H1 (cell line): ENCODE results near the gene ZC3H14. TPM values are rescaled to one million over a fixed set of nuclear protein-coding genes. Genes with fewer than 3 reads are reported as not detected.

ENCODE experiments used
- BACH1 ChIP-seq: IDR thresholded peaks from 2 replicates; pipeline ENCODE4 v1.6.1; 2012; ENCODE audit warnings: low read length, improper control_type of control experiment
- BRCA1 ChIP-seq: IDR thresholded peaks from 2 replicates; pipeline ENCODE4 v1.6.1; 2012; ENCODE audit warnings: low read depth, low read length, improper control_type of control experiment
- CHD1 ChIP-seq: IDR thresholded peaks from 2 replicates; pipeline ENCODE4 v1.6.1; 2012; ENCODE audit warnings: low read depth, low read length, improper control_type of control experiment
- EP300 ChIP-seq, 2 experiments: IDR thresholded peaks; 1 replicate in 1 of 2; 2 replicates in 1 of 2; pipeline ENCODE4 v1.6.1; 2011 to 2012; ENCODE audit warnings: low read depth in 2 of 2, low read length in 2 of 2, mild to moderate bottlenecking in 2 of 2, borderline replicate concordance in 1 of 2, inconsistent platforms in 1 of 2, moderate library complexity in 1 of 2
- EZH2 ChIP-seq: fragments of 200-600 bp; sonication (generic); IDR thresholded peaks from 2 replicates; pipeline ENCODE4 v1.7.1; 2012; ENCODE audit warnings: low read depth, mild to moderate bottlenecking, moderate library complexity, low read length, inconsistent platforms; ENCODE audit not compliant: severe bottlenecking
- HDAC2 ChIP-seq, 2 experiments: fragments of 300-600 bp in 1 of 2; sonication (generic) in 1 of 2; IDR thresholded peaks; 2 replicates each; pipeline ENCODE4 v1.6.1; 2011 to 2012; ENCODE audit warnings: low read depth in 2 of 2, low read length in 2 of 2, mild to moderate bottlenecking in 2 of 2, moderate library complexity in 2 of 2, borderline replicate concordance in 1 of 2, inconsistent platforms in 1 of 2
- JUND ChIP-seq: IDR thresholded peaks from 2 replicates; pipeline ENCODE4 v1.6.1; 2011; ENCODE audit warnings: mild to moderate bottlenecking, improper control_type of control experiment, low read length
- KDM1A ChIP-seq: fragments of 200-600, 300-600 bp; sonication (generic); IDR thresholded peaks from 2 replicates; pipeline ENCODE4 v1.7.1; 2016; ENCODE audit warnings: mild to moderate bottlenecking, low read length, borderline replicate concordance
- KDM5A ChIP-seq: fragments of 200-600 bp; IDR thresholded peaks from 2 replicates; pipeline ENCODE4 v1.7.1; 2012; ENCODE audit warnings: mild to moderate bottlenecking, low read length, inconsistent platforms, mixed read lengths
- POLR2A ChIP-seq, 2 experiments: IDR thresholded peaks; 1 replicate in 1 of 2; 2 replicates in 1 of 2; pipeline ENCODE4 v1.6.1; 2011; ENCODE audit warnings: low read depth in 2 of 2, low read length in 2 of 2, mild to moderate bottlenecking in 2 of 2; ENCODE audit errors: control extremely low read depth in 1 of 2
- RFX5 ChIP-seq: IDR thresholded peaks from 2 replicates; pipeline ENCODE4 v1.6.1; 2011; ENCODE audit warnings: low read depth, low read length, improper control_type of control experiment, borderline replicate concordance
- RNF2 ChIP-seq: fragments of 200-900, 300-1000 bp; sonication (generic); IDR thresholded peaks from 2 replicates; pipeline ENCODE4 v1.7.1; 2016; ENCODE audit warnings: borderline replicate concordance, low read depth, mild to moderate bottlenecking, antibody characterized with exemption, low read length; ENCODE audit not compliant: poor library complexity, severe bottlenecking; ENCODE audit errors: missing control alignments
- SIX5 ChIP-seq: IDR thresholded peaks from 2 replicates; pipeline ENCODE4 v1.6.1; 2011; ENCODE audit warnings: mild to moderate bottlenecking, low read depth, low read length
- SP2 ChIP-seq: IDR thresholded peaks from 2 replicates; pipeline ENCODE4 v1.6.1; 2012; ENCODE audit warnings: mild to moderate bottlenecking, low read length, inconsistent platforms
- SRF ChIP-seq: IDR thresholded peaks from 2 replicates; pipeline ENCODE4 v1.6.1; 2011; ENCODE audit warnings: mild to moderate bottlenecking, low read depth, low read length, moderate library complexity
- SUZ12 ChIP-seq: fragments of 200-600 bp; sonication (generic); IDR thresholded peaks from 2 replicates; pipeline ENCODE4 v1.6.1; 2012; ENCODE audit warnings: mild to moderate bottlenecking, inconsistent platforms, low read length, moderate library complexity, mixed read lengths
- TAF1 ChIP-seq: IDR thresholded peaks from 2 replicates; pipeline ENCODE4 v1.6.1; 2011; ENCODE audit warnings: mild to moderate bottlenecking, low read depth, low read length
- TAF7 ChIP-seq: optimal IDR thresholded peaks from 2 replicates; pipeline ENCODE3; 2011; ENCODE audit warnings: low read depth, mild to moderate bottlenecking, inconsistent platforms, low read length, moderate library complexity, borderline replicate concordance
- TBP ChIP-seq: IDR thresholded peaks from 2 replicates; pipeline ENCODE4 v1.6.1; 2011; ENCODE audit warnings: low read depth, low read length, improper control_type of control experiment
- TCF12 ChIP-seq: IDR thresholded peaks from 2 replicates; pipeline ENCODE4 v1.6.1; 2011; ENCODE audit warnings: low read depth, mild to moderate bottlenecking, low read length
- TEAD4 ChIP-seq: IDR thresholded peaks from 2 replicates; pipeline ENCODE4 v1.6.1; 2012; ENCODE audit warnings: low read depth, low read length, inconsistent platforms, mixed read lengths
- YY1 ChIP-seq: IDR thresholded peaks from 2 replicates; pipeline ENCODE4 v1.6.1; 2011; ENCODE audit warnings: low read depth, mild to moderate bottlenecking, low read length
- polyA plus RNA-seq, 7 experiments: library from polyadenylated mRNA; depleted of rRNA in 3 of 7; stranded (reverse) in 5 of 7; unstranded in 2 of 7; fragments of >200 nt in 5 of 7; fragments of 200-250 nt in 2 of 7; gene quantifications; 1 replicate in 5 of 7; 2 replicates in 1 of 7; 4 replicates in 1 of 7; pipeline versions ENCODE4 v1.2.1 to v1.2.3, GENCODE V29; 2011 to 2013; ENCODE audit warnings: missing spikeins in 2 of 7, mixed read lengths in 2 of 7
- total RNA-seq: library from RNA; stranded (reverse); fragmentation: NEBNext Ultra II Directional; extraction: Animal tissue kit (Norgen Biotek cat#: 25700); gene quantifications from 2 replicates; pipeline ENCODE4 v1.2.1, GENCODE V29; 2021

The ZC3H14 gene
- total and polyA plus RNA-seq, 2 of the 8 experiments (the other 6 are each of a cell fraction or from before 2014, with no cell fraction given) = 86.0 to 99.1 TPM

GRCh38 chr14:88551094-88551870 is 11.6 kb upstream of the ZC3H14 start (continued):
- TF ChIP-seq SUZ12 (no peak), KDM5A (peak; percentile 85), HDAC2 (IDR thresholded peaks at IDR 0.05; ENCODE audit: borderline replicate concordance in 1 of 2, low read depth in 2 of 2, low read length in 2 of 2) (peak; percentile 51 to 84; a peak in 3 of 4 replicates), BACH1 (no peak), RNF2 (no peak), TEAD4 (no peak), SP2 (no peak), POLR2A (IDR thresholded peaks at IDR 0.05; ENCODE audit: control extremely low read depth in 1 of 2, low read depth in 2 of 2, low read length in 2 of 2) (peak; percentile 49 to 73), SRF (peak; percentile 60), KDM1A (peak; percentile 62), EZH2 (no peak), JUND (peak; percentile 66; the same call in 1 of the 2 replicates), TCF12 (0 out of 2 replicates have a peak, but pooled peaks have one; percentile 29), TBP (peak; percentile 93), YY1 (peak; percentile 75; the same call in 1 of the 2 replicates), SIX5 (peak; percentile 31; the same call in 1 of the 2 replicates), TAF7 (peak; percentile 85), CHD1 (no peak), TAF1 (peak; percentile 95), RFX5 (no peak), BRCA1 (no peak), EP300 (IDR thresholded peaks at IDR 0.05; ENCODE audit: borderline replicate concordance in 1 of 2, low read depth in 2 of 2, low read length in 2 of 2) (peak in 1 of 2 experiments; percentile 71; a peak in 1 of 3 replicates)
